Measurements from ENCODE around the gene FAM193B.

DNA sequence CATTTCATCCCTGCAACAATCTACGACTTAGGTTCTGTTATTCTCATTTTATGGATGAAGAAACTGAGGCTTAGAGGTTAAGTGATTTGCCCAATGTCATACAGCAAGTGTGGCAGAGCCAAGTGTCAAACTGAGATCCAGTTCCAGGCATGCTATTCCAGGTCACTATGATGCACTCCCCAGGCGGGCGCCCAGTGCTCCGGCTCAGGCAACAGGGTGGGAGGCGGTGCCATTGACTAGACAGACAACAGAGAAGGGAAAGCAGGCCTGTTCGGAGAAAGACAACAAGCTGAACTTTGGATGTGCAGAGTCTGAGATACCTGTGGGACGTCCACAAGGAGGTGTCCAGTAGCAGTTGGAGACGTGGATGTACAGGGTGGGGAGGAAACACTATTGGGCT, 26.8 kb downstream of the FAM193B start:
- TF ChIP-seq, protein P1, sequence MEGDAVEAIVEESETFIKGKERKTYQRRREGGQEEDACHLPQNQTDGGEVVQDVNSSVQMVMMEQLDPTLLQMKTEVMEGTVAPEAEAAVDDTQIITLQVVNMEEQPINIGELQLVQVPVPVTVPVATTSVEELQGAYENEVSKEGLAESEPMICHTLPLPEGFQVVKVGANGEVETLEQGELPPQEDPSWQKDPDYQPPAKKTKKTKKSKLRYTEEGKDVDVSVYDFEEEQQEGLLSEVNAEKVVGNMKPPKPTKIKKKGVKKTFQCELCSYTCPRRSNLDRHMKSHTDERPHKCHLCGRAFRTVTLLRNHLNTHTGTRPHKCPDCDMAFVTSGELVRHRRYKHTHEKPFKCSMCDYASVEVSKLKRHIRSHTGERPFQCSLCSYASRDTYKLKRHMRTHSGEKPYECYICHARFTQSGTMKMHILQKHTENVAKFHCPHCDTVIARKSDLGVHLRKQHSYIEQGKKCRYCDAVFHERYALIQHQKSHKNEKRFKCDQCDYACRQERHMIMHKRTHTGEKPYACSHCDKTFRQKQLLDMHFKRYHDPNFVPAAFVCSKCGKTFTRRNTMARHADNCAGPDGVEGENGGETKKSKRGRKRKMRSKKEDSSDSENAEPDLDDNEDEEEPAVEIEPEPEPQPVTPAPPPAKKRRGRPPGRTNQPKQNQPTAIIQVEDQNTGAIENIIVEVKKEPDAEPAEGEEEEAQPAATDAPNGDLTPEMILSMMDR (IDR thresholded peaks at IDR 0.05): no peak
- TF ChIP-seq POLR2AphosphoS5 (IDR thresholded peaks at IDR 0.05; ENCODE audit: low read depth, low read length): no peak
- no peak for TF ChIP-seq SIN3A (IDR thresholded peaks at IDR 0.05; ENCODE audit: borderline replicate concordance, insufficient read depth, low read depth, low read length)
- TF ChIP-seq REST (IDR thresholded peaks at IDR 0.05; ENCODE audit: insufficient read depth in 1 of 2, low read depth in 2 of 2, low read length in 1 of 2): no peak

Data from Panc1 (cell line).